ENCODE measurements around the gene PRKRA.
A peak's percentile ranks its signal among the peaks of the same experiment; 100 is the strongest.

Gene PRKRA

GRCh38 chr2:178484245-178485041 is 33.5 kb upstream of the PRKRA start:
- no peak overlapping the region for H3K27ac ChIP-seq (ENCODE audit: insufficient read depth in 1 of 2, low read depth in 1 of 2, low read length in 2 of 2, poor library complexity in 1 of 2, severe bottlenecking in 2 of 2)
- peaks cover 12 to 26% (median 20%) of the 10 kb centered on the region in 4 experiments for H3K4me1 ChIP-seq (ENCODE audit: control extremely low read depth in 1 of 4, control insufficient read depth in 4 of 4, insufficient read depth in 4 of 4, low read length in 3 of 4)
- no peak for DNase-seq
- H3K9me3 ChIP-seq (ENCODE audit: control extremely low read depth in 1 of 5, control insufficient read depth in 4 of 5, insufficient read depth in 2 of 5, low read depth in 1 of 5, low read length in 4 of 5): no peaks in the 10 kb centered on the region
- WGBS (ENCODE audit: insufficient coverage): 89% methylated on average over 4 of the region's 6 CpGs
- ChIA-PET POLR2A (no interaction called here), CTCF (interaction anchor here (0.5 to 1.0 kb wide), 2 partner anchors 17 to 22 kb away, joined by 3 to 4 read pairs; no protein-coding TSS in a partner anchor)
- no peak overlapping the region for H3K4me3 ChIP-seq (ENCODE audit: control insufficient read depth in 1 of 7, extremely low read depth in 1 of 7, insufficient read depth in 4 of 7, low read depth in 2 of 7, low read length in 6 of 7)
- peaks cover 8 to 25% (median 8%) of the 10 kb centered on the region in 4 experiments for H3K36me3 ChIP-seq (ENCODE audit: control insufficient read depth in 4 of 4, insufficient read depth in 4 of 4, low read length in 3 of 4)
- no peaks in the 10 kb centered on the region for H3K27me3 ChIP-seq (replicated peaks in 2 of 5; ENCODE audit: control insufficient read depth in 4 of 5, insufficient read depth in 5 of 5, low read length in 4 of 5)

- POLR2A ChIA-PET: no interaction called here
- Histone ChIP-seq H3K27ac (ENCODE audit: insufficient read depth in 1 of 2, low read depth in 1 of 2, low read length in 2 of 2, poor library complexity in 1 of 2, severe bottlenecking in 2 of 2) (no peak overlapping the region), H3K27me3 (replicated peaks in 2 of 5; ENCODE audit: control insufficient read depth in 4 of 5, insufficient read depth in 5 of 5, low read length in 4 of 5) (no peaks in the 10 kb centered on the region), H3K4me1 (ENCODE audit: control extremely low read depth in 1 of 4, control insufficient read depth in 4 of 4, insufficient read depth in 4 of 4, low read length in 3 of 4) (peaks cover 16 to 38% (median 26%) of the 10 kb centered on the region in 4 experiments), H3K9me3 (ENCODE audit: control extremely low read depth in 1 of 5, control insufficient read depth in 4 of 5, insufficient read depth in 2 of 5, low read depth in 1 of 5, low read length in 4 of 5) (no peaks in the 10 kb centered on the region), H3K4me3 (ENCODE audit: control insufficient read depth in 1 of 7, extremely low read depth in 1 of 7, insufficient read depth in 4 of 7, low read depth in 2 of 7, low read length in 6 of 7) (peak overlapping the region in 2 of 7 experiments; percentile 7 to 33), H3K36me3 (ENCODE audit: control insufficient read depth in 4 of 4, insufficient read depth in 4 of 4, low read length in 3 of 4) (peaks cover 4 to 18% (median 6%) of the 10 kb centered on the region in 4 experiments)
- peak in 2 of 3 donors; percentile 17 to 41 for DNase-seq
- CTCF ChIA-PET: interaction anchor here (1.1 to 2.2 kb wide), 2 partner anchors 10 to 28 kb away, joined by 3 to 7 read pairs; no protein-coding TSS in a partner anchor
- WGBS (ENCODE audit: insufficient coverage): no CpG with 5 or more reads among the region's 4 CpGs
Observed at GRCh38 chr2:178482437-178482836, 31.5 kb upstream of the PRKRA start.

- peaks cover 16 to 45% (median 31%) of the 10 kb centered on the region in 4 experiments for H3K4me1 ChIP-seq (ENCODE audit: control extremely low read depth in 1 of 4, control insufficient read depth in 4 of 4, insufficient read depth in 4 of 4, low read length in 3 of 4)
- H3K9me3 ChIP-seq (ENCODE audit: control extremely low read depth in 1 of 5, control insufficient read depth in 4 of 5, insufficient read depth in 2 of 5, low read depth in 1 of 5, low read length in 4 of 5): no peaks in the 10 kb centered on the region
- no peaks in the 10 kb centered on the region for H3K27me3 ChIP-seq (replicated peaks in 2 of 5; ENCODE audit: control insufficient read depth in 4 of 5, insufficient read depth in 5 of 5, low read length in 4 of 5)
- H3K4me3 ChIP-seq (ENCODE audit: control insufficient read depth in 1 of 7, extremely low read depth in 1 of 7, insufficient read depth in 4 of 7, low read depth in 2 of 7, low read length in 6 of 7): peak within 1 kb of the TSS; percentile 73 to 98 (median 87)
- peak; percentile 82 to 87 (median 84) for DNase-seq
- peak within 1 kb of the TSS; percentile 44 to 91 for H3K27ac ChIP-seq (ENCODE audit: insufficient read depth in 1 of 2, low read depth in 1 of 2, low read length in 2 of 2, poor library complexity in 1 of 2, severe bottlenecking in 2 of 2)
- H3K36me3 ChIP-seq (ENCODE audit: control insufficient read depth in 4 of 4, insufficient read depth in 4 of 4, low read length in 3 of 4): peaks cover 0 to 3% (median under 1%) of the 10 kb centered on the region in 4 experiments
- ChIA-PET POLR2A (interaction anchor here (0.6 to 0.8 kb wide), 2 partner anchors 30 to 35 kb away, joined by 3 to 4 read pairs; partner anchors contain the start of gene PRKRA), CTCF (interaction anchor here (1.0 to 2.1 kb wide), 3 partner anchors 9 to 13 kb away, joined by 3 to 6 read pairs (median 4); no protein-coding TSS in a partner anchor)
- WGBS (ENCODE audit: insufficient coverage): 0% methylated on average over 34 of the region's 92 CpGs
Observed at GRCh38 chr2:178480227-178481181, 29.5 kb upstream of the PRKRA start, which contains the start of gene PLEKHA3. Gene PLEKHA3 (plus strand): TSS chr2:178480457. CDS start chr2:178480870, 413 bp downstream.

- peaks cover 16 to 45% (median 31%) of the 10 kb centered on the region in 4 experiments for H3K4me1 ChIP-seq (ENCODE audit: control extremely low read depth in 1 of 4, control insufficient read depth in 4 of 4, insufficient read depth in 4 of 4, low read length in 3 of 4)
- peaks cover 0 to 2% (median 0%) of the 10 kb centered on the region in 4 experiments for H3K36me3 ChIP-seq (ENCODE audit: control insufficient read depth in 4 of 4, insufficient read depth in 4 of 4, low read length in 3 of 4)
- peak overlapping the region; percentile 67 to 87 (median 80) for H3K4me3 ChIP-seq (ENCODE audit: control insufficient read depth in 1 of 7, extremely low read depth in 1 of 7, insufficient read depth in 4 of 7, low read depth in 2 of 7, low read length in 6 of 7)
- no peak for DNase-seq
- H3K27me3 ChIP-seq (replicated peaks in 2 of 5; ENCODE audit: control insufficient read depth in 4 of 5, insufficient read depth in 5 of 5, low read length in 4 of 5): no peaks in the 10 kb centered on the region
- ChIA-PET POLR2A (interaction anchor here (0.6 kb wide), 1 partner anchor 36 kb away, joined by 4 read pairs; no protein-coding TSS in a partner anchor), CTCF (interaction anchor here (0.9 to 2.1 kb wide), 4 partner anchors 10 to 13 kb away, joined by 3 to 6 read pairs (median 4); no protein-coding TSS in a partner anchor)
- H3K9me3 ChIP-seq (ENCODE audit: control extremely low read depth in 1 of 5, control insufficient read depth in 4 of 5, insufficient read depth in 2 of 5, low read depth in 1 of 5, low read length in 4 of 5): no peaks in the 10 kb centered on the region
- WGBS (ENCODE audit: insufficient coverage): 22% methylated on average over 7 of the region's 19 CpGs
- peak overlapping the region; percentile 44 to 91 for H3K27ac ChIP-seq (ENCODE audit: insufficient read depth in 1 of 2, low read depth in 1 of 2, low read length in 2 of 2, poor library complexity in 1 of 2, severe bottlenecking in 2 of 2)
Observed at GRCh38 chr2:178479758-178480226, 28.8 kb upstream of the PRKRA start.

GRCh38 chr2:178479275-178479616 is 28.3 kb upstream of the PRKRA start:
- ChIA-PET CTCF (interaction anchor here (0.9 to 2.1 kb wide), 4 partner anchors 10 to 13 kb away, joined by 3 to 6 read pairs (median 4); no protein-coding TSS in a partner anchor), POLR2A (no interaction called here)
- Histone ChIP-seq H3K36me3 (ENCODE audit: control insufficient read depth in 4 of 4, insufficient read depth in 4 of 4, low read length in 3 of 4) (no peaks in the 10 kb centered on the region), H3K4me3 (ENCODE audit: control insufficient read depth in 1 of 7, extremely low read depth in 1 of 7, insufficient read depth in 4 of 7, low read depth in 2 of 7, low read length in 6 of 7) (peak overlapping the region; percentile 69 to 98 (median 87)), H3K4me1 (ENCODE audit: control extremely low read depth in 1 of 4, control insufficient read depth in 4 of 4, insufficient read depth in 4 of 4, low read length in 3 of 4) (peaks cover 16 to 45% (median 31%) of the 10 kb centered on the region in 4 experiments), H3K27me3 (replicated peaks in 2 of 5; ENCODE audit: control insufficient read depth in 4 of 5, insufficient read depth in 5 of 5, low read length in 4 of 5) (no peaks in the 10 kb centered on the region), H3K27ac (ENCODE audit: insufficient read depth in 1 of 2, low read depth in 1 of 2, low read length in 2 of 2, poor library complexity in 1 of 2, severe bottlenecking in 2 of 2) (peak overlapping the region; percentile 79 to 91), H3K9me3 (ENCODE audit: control extremely low read depth in 1 of 5, control insufficient read depth in 4 of 5, insufficient read depth in 2 of 5, low read depth in 1 of 5, low read length in 4 of 5) (no peaks in the 10 kb centered on the region)
- DNase-seq: no peak
- 20% methylated on average over 2 of the region's 4 CpGs for WGBS (ENCODE audit: insufficient coverage)

- H3K4me1 ChIP-seq (ENCODE audit: control extremely low read depth in 1 of 4, control insufficient read depth in 4 of 4, insufficient read depth in 4 of 4, low read length in 3 of 4): peaks cover 16 to 45% (median 31%) of the 10 kb centered on the region in 4 experiments
- peak; percentile 82 to 89 (median 88) for DNase-seq
- H3K27me3 ChIP-seq (replicated peaks in 2 of 5; ENCODE audit: control insufficient read depth in 4 of 5, insufficient read depth in 5 of 5, low read length in 4 of 5): no peaks in the 10 kb centered on the region
- H3K27ac ChIP-seq (ENCODE audit: insufficient read depth in 1 of 2, low read depth in 1 of 2, low read length in 2 of 2, poor library complexity in 1 of 2, severe bottlenecking in 2 of 2): peak within 1 kb of the TSS; percentile 79 to 91
- H3K36me3 ChIP-seq (ENCODE audit: control insufficient read depth in 4 of 4, insufficient read depth in 4 of 4, low read length in 3 of 4): no peaks in the 10 kb centered on the region
- ChIA-PET POLR2A (no interaction called here), CTCF (interaction anchor here (0.9 to 2.1 kb wide), 3 partner anchors 11 to 13 kb away, joined by 3 to 6 read pairs (median 4); no protein-coding TSS in a partner anchor)
- H3K9me3 ChIP-seq (ENCODE audit: control extremely low read depth in 1 of 5, control insufficient read depth in 4 of 5, insufficient read depth in 2 of 5, low read depth in 1 of 5, low read length in 4 of 5): no peaks in the 10 kb centered on the region
- under 1% methylated on average over 47 of the region's 56 CpGs for WGBS (ENCODE audit: insufficient coverage)
- peak within 1 kb of the TSS; percentile 69 to 98 (median 87) for H3K4me3 ChIP-seq (ENCODE audit: control insufficient read depth in 1 of 7, extremely low read depth in 1 of 7, insufficient read depth in 4 of 7, low read depth in 2 of 7, low read length in 6 of 7)
Observed at GRCh38 chr2:178478439-178479274, 27.7 kb upstream of the PRKRA start, which contains the start of gene FKBP7. Gene FKBP7 (minus strand): TSS chr2:178478600. CDS start chr2:178478499, 101 bp downstream.
